Peyer's patch (tissue), 4 donors: ENCODE results near the gene THADA. TPM values are rescaled to one million over a fixed set of nuclear protein-coding genes. Genes with fewer than 3 reads are reported as not detected.

Source experiments
- DNase-seq, 3 donors: peaks; one replicate each; pipeline ENCODE4 v3.0.0-alpha.2; 2017 to 2019
- H3K27ac ChIP-seq, 4 donors: fragments of 200-600 bp; sonication (generic); one replicate each; pipeline ENCODE4 v1.5.1; 2016 to 2019
- H3K27me3 ChIP-seq, 2 donors: fragments of 200-600 bp; sonication (generic); one replicate each; pipeline ENCODE4 v1.5.1; 2019
- H3K36me3 ChIP-seq, 3 donors: fragments of 200-600 bp; sonication (generic); one replicate each; pipeline ENCODE4 v1.5.1; 2016 to 2019
- H3K4me1 ChIP-seq, 4 donors: fragments of 200-600 bp; sonication (generic); one replicate each; pipeline ENCODE4 v1.5.1; 2016 to 2019
- H3K4me3 ChIP-seq, 4 donors: fragments of 200-600 bp; sonication (generic); 1 replicate in 3 of 4; 2 replicates in 1 of 4; pipeline ENCODE4 v1.5.1; 2016 to 2019; ENCODE audit warnings: mild to moderate bottlenecking in 1 of 4
- H3K9me3 ChIP-seq, 4 donors: fragments of 200-600 bp; sonication (generic); one replicate each; pipeline ENCODE4 v1.5.1; 2016 to 2019; ENCODE audit warnings: mild to moderate bottlenecking in 1 of 4
- CTCF ChIP-seq, 6 experiments: fragments of 450-650 bp in 4 of 6; fragments of 200-600 bp in 2 of 6; sonication (generic) in 1 of 6; IDR thresholded peaks; one replicate each; pipeline ENCODE4 v1.5.1; 2017 to 2019; ENCODE audit warnings: antibody characterized with exemption in 6 of 6, mild to moderate bottlenecking in 3 of 6, moderate library complexity in 1 of 6
- POLR2A ChIP-seq, 2 donors: fragments of 450-650 bp; IDR thresholded peaks; one replicate each; pipeline ENCODE4 v1.5.1; 2017; ENCODE audit warnings: antibody characterized with exemption in 2 of 2, mild to moderate bottlenecking in 2 of 2, moderate library complexity in 2 of 2
- total RNA-seq, 4 donors: library from RNA; depleted of rRNA; stranded (reverse); fragments of >200 nt; gene quantifications; one replicate each; pipeline ENCODE4 v1.1.0, GENCODE V29; 2016

THADA gene
- total RNA-seq, 4 donors from 2014 or later = 19.3 to 76.7 (median 26.3) TPM

GRCh38 chr2:43273529-43273928, 322.3 kb downstream of the THADA start:
- H3K4me1 ChIP-seq = peaks cover 0 to 37% (median 6%) of the 10 kb centered on the region in 4 donors
- TF ChIP-seq CTCF (IDR thresholded peaks at IDR 0.05) (no peak), POLR2A (IDR thresholded peaks at IDR 0.05) (no peak)
- H3K9me3 ChIP-seq = no peaks in the 10 kb centered on the region
- no peaks in the 10 kb centered on the region for H3K27me3 ChIP-seq
- no peak for DNase-seq
- H3K4me3 ChIP-seq = no peak overlapping the region
- no peak overlapping the region for H3K27ac ChIP-seq
- no peaks in the 10 kb centered on the region for H3K36me3 ChIP-seq

- TF ChIP-seq POLR2A (IDR thresholded peaks at IDR 0.05) = no peak
- peak in 1 of 6 experiments; percentile 4 for TF ChIP-seq CTCF (IDR thresholded peaks at IDR 0.05)
- H3K36me3 ChIP-seq = no peaks in the 10 kb centered on the region
- no peak for DNase-seq
- peak overlapping the region in 2 of 4 donors; percentile 65 to 86 for H3K27ac ChIP-seq
- H3K27me3 ChIP-seq = no peaks in the 10 kb centered on the region
- peaks cover 0 to 27% (median 2%) of the 10 kb centered on the region in 4 donors for H3K4me1 ChIP-seq
- H3K4me3 ChIP-seq = no peak overlapping the region
- H3K9me3 ChIP-seq = no peaks in the 10 kb centered on the region
Observed at GRCh38 chr2:43270930-43271615, 324.8 kb downstream of the THADA start.

GRCh38 chr2:43270461-43270860, 325.4 kb downstream of the THADA start:
- no peaks in the 10 kb centered on the region for H3K36me3 ChIP-seq
- H3K4me3 ChIP-seq = no peak overlapping the region
- no peak for DNase-seq
- peaks cover 0 to 21% (median 2%) of the 10 kb centered on the region in 4 donors for H3K4me1 ChIP-seq
- H3K27ac ChIP-seq = peak overlapping the region; percentile 65 to 86 (median 74)
- TF ChIP-seq CTCF (IDR thresholded peaks at IDR 0.05) (no peak), POLR2A (IDR thresholded peaks at IDR 0.05) (no peak)
- H3K27me3 ChIP-seq = no peaks in the 10 kb centered on the region
- no peaks in the 10 kb centered on the region for H3K9me3 ChIP-seq

- Histone ChIP-seq H3K9me3 (no peaks in the 10 kb centered on the region), H3K36me3 (no peaks in the 10 kb centered on the region), H3K4me3 (no peak overlapping the region), H3K27ac (peak overlapping the region; percentile 65 to 86 (median 74)), H3K4me1 (peaks cover 0 to 21% (median 2%) of the 10 kb centered on the region in 4 donors), H3K27me3 (no peaks in the 10 kb centered on the region)
- DNase-seq = peak in 2 of 3 donors; percentile 20 to 76
- TF ChIP-seq POLR2A (IDR thresholded peaks at IDR 0.05) (no peak), CTCF (IDR thresholded peaks at IDR 0.05) (no peak)
Observed at GRCh38 chr2:43269706-43270105, 326.1 kb downstream of the THADA start.

- TF ChIP-seq CTCF (IDR thresholded peaks at IDR 0.05) (no peak), POLR2A (IDR thresholded peaks at IDR 0.05) (no peak)
- peak; percentile 36 to 83 (median 63) for DNase-seq
- peak overlapping the region; percentile 65 to 86 (median 74) for H3K27ac ChIP-seq
- no peaks in the 10 kb centered on the region for H3K36me3 ChIP-seq
- H3K9me3 ChIP-seq = no peaks in the 10 kb centered on the region
- no peak overlapping the region for H3K4me3 ChIP-seq
- H3K4me1 ChIP-seq = peaks cover 0 to 21% (median 2%) of the 10 kb centered on the region in 4 donors
- no peaks in the 10 kb centered on the region for H3K27me3 ChIP-seq
Observed at GRCh38 chr2:43269074-43269572, 326.7 kb downstream of the THADA start.
